ENCODE measurements around the gene FZD4.
"Not testable (repeated sequence)": the region's sequence is repeated elsewhere in the genome, so short reads cannot be mapped to it uniquely, and the experiment has no call there.

The FZD4 gene

GRCh38 chr11:86972734-86973133, 17.5 kb upstream of the FZD4 start:
- DNase-seq (ENCODE audit: low read depth), result no peak

GRCh38 chr11:86969258-86969657, 14.1 kb upstream of the FZD4 start:
- DNase-seq (ENCODE audit: low read depth), result no peak

- DNase-seq (ENCODE audit: low read depth), result not testable (repeated sequence)
These were observed 12.4 kb upstream of the FZD4 start for GRCh38 chr11:86967601-86968000.

GRCh38 chr11:86957976-86958646, 2.9 kb upstream of the FZD4 start:
- no peak for DNase-seq (ENCODE audit: low read depth)

GRCh38 chr11:86956905-86957195, 1.7 kb upstream of the FZD4 start:
- DNase-seq (ENCODE audit: low read depth), result no peak

DNA sequence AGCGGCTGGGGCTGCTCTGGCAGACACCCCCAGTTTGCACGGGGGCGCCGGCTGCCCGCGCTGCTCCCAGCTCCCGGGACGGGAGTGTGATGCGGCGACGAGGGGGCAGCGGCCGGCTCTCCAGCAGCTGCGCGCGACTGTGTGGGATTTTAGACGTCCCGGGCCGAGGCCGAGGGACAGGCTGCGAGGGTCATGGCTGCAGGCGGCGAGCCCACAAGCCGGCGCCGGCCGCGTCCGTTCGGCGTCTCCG, 159 bp downstream of the FZD4 start:
- DNase-seq (ENCODE audit: low read depth), result no peak

GRCh38 chr11:86954269-86955110, 705 bp downstream of the FZD4 start:
- peak; percentile 33 for DNase-seq (ENCODE audit: low read depth)

GRCh38 chr11:86952221-86952875, 2.8 kb downstream of the FZD4 start:
- DNase-seq (ENCODE audit: low read depth), result peak; percentile 49

DNA sequence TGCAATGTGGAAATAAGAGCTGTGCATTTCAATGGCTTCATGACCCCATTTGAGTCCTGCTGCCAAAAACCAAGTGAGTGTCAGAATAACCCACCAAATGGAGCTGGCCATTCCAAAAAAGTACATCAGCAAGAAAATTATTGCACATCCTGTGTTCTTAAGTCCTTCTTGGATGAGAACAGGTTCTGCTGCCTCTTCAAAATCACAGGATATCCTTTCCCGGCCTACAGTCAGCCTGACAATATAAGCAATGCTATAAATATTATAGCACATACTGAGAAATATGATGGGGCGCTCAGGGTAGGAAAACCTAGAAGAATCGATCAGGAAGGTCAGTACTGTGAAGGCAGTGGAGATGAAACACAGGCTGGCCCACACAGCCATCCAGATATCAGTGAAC, 3.5 kb downstream of the FZD4 start:
- DNase-seq (ENCODE audit: low read depth), result no peak

- DNase-seq (ENCODE audit: low read depth), result no peak
These were observed 4.6 kb downstream of the FZD4 start for GRCh38 chr11:86950661-86950995.

DNA sequence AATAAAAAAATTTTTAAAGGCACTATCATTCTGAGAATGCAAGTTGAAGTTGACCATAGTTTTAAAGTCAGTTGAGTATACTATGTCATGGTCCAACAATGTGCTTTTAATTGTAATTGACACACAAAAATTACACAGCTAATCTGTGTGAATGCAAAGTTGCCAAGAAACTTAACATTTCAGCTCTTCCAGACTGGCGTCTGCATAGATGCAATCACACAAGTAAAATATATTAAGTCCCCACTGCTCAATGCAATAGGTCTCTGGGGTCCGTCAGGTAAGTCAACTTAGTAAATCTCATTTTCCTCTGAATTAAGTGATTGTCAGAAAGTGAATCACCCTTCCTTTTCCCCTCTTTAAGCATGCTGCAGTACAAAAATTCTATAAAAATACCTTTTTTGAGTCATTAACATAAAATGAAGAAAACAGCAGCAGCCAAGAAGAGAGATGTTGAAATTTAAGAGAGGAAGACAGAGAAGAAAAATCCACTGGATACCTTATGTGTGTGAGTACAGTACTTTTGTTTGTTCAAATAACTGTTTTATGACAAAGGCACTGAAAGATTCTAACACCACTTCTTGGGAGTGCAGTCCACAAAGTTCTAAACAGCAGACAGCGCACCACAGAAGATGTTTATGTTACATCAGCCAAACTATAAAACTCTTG, 5.1 kb downstream of the FZD4 start:
- DNase-seq (ENCODE audit: low read depth), result peak; percentile 83

DNA sequence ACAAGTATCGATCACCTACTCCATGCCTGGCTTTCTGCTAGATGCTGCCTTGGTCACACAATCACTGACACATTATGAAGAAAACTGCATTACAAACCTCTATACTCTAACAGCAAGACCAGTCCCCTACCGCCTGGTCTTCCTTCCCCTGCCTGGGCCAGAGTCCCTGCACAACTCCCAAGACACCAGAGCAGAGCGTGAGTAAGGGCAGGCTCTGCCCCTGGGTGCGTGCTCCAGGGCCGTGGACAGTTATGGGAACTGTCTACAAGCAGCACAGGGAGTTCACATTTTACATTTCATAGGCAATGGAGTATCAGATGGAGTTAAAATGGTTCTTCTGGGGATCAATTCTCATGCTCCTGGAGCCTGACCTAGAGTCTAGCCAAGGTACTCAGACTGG, 6.5 kb downstream of the FZD4 start:
- no peak for DNase-seq (ENCODE audit: low read depth)

- DNase-seq (ENCODE audit: low read depth), result peak; percentile 79
These were observed 7.7 kb downstream of the FZD4 start for GRCh38 chr11:86947541-86947940.

GRCh38 chr11:86943505-86943904, 11.7 kb downstream of the FZD4 start:
- DNase-seq (ENCODE audit: low read depth), result not testable (repeated sequence)

DNA sequence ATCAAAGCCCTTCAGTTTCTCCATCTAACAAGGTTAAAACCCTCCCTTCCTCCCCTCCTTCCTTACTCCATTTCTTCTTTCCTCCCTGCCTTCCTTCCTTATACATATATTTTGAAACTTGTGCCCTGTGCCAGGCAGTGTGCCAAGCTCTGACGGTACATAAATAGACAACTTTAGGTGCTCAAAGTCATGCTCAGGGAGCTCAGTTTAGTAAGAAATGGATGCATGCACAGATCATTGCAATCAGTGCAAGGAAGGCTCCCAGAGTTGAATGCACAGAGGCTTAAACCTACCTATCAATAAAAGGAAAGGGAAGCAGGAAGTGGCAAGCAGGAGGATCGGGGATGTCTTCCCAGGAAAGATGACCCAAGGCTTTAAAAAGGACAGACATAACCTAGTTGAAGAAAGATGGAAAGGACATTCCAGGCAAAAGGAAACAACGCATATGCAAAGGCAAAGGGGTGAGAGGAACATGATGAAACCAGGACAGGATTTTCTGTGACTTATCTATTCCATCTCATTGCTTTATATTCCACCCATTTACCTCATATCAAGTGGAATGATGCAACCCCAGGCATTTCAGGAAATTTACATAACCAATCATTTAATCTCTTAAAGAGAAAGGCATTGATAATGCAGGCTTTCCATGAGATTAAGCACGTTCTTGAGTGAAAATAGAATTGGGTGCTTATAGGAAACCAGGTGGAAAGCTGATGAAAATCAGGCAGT, 13.2 kb downstream of the FZD4 start:
- peak; percentile 72 for DNase-seq (ENCODE audit: low read depth)

DNA sequence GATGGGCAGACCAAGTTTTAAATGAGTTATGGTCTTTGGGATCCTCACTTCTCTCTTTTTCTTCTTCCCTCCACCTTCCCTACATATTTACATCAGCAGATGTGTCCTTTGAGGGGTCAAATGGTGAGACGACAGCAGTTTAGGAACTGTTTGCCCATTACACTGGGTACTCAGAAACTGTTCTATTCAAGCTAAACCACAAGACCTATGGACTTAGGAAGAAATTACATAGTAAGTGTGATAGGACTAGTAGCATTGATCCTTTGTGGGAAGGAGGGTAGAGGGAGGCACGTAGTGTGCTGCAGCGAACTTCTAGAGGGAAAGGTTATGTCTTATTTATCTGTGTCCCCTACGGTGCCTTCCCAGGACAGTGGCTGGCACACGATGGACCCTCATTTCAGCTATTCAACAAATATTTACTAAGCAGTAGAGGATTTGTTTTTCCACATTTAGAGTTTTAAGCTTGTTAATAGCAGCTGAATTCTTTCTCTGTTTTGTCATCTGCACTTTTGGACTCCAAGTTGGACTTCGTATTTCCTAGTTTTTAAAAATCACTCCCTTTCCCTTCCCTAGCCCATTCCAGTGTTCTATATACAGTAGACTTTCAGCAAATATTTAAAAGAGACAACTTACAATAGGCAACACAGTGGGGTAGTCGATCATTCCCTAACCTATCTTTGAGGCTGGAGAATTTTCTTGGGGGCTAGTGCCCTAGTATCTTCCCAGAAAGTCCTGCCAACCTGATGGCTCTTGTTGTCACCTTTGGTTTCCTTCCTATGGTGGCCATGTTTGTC, 13.9 kb downstream of the FZD4 start:
- DNase-seq (ENCODE audit: low read depth), result no peak

DNA sequence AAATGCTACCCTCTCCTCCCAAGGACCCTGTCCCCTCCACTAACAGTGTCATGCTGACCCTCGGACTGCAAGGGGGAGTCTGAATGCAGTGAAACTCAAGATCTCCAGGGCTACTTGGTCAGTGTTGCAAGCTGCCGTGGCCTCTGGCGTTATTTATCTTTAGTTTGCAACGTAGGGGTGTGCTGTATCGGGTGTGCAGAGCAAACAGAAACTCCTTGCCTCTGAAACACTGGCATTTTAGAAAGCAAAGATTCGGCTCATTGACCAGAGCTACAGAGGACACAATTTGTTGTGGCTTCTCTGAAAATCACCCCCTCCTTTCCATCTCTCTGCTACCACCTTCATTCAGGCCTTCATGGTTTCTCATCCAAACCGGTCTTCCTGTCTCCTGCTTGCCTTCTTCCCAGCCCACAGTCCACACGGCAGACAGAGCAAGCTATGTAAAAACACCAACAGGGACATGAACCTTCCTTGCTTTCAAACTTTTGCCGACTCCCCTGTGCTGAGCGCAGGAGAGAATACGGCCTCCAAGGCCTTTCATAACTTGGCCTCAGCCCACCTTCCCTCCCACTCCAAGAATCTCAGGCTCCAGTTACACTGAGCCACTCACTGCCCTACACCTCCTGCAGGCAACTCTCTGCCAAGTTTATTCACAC, 14.9 kb downstream of the FZD4 start:
- peak; percentile 27 for DNase-seq (ENCODE audit: low read depth)

DNA sequence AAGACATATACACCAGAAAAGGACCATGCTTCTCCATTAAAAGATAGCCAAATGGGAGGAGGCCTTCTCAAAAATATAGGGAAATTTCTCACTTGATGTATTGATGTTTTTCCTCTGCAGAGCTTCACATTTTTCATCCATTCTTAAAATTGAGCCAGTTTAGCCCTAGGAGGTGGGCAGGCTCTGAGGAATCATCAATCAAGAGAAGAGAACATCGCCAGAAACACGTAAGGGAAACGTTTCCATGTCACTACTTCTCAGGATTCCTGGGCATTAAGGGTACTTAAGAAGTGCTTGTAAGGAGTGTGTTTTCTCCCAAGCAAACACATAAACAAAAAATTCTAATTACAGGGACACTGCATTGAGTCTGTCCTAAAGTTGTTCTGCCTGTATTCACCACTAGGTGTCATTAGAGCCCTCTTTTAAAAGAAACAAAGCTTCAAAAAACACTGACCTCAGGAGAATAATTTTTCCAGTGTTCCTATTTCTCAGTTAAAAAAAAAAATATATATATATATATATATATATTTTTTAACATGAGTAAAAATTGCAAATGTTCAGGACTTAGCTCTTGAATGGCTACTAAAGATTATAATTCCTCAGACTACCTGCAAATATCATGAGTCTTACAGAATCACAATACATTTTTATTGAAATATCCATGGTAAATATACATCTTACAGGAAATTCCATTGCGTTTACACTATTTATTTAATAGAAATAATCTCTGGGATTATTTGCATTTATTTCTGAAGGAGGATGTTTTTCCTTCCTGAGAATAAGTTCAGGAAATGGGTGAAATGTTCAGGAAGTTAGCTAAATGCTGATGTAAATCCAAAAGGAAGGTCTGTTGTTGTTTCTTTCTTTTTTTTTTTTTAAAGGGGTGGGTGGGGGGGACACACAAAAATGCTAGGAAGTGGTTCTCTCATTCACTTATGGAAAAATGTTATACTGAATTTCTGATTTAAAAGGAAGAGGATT, 16.0 kb downstream of the FZD4 start:
- peak; percentile 66 for DNase-seq (ENCODE audit: low read depth)

GRCh38 chr11:86938203-86938899, 16.8 kb downstream of the FZD4 start:
- DNase-seq (ENCODE audit: low read depth), result no peak

All from EH (cell line).